HK-2 (cell line): ENCODE data around the gene EMP2.
"Not testable (repeated sequence)": the region's sequence is repeated elsewhere in the genome, so short reads cannot be mapped to it uniquely, and the experiment has no call there.

Experiments used
- DNase-seq: peaks from one replicate; pipeline ENCODE4 v3.0.0-alpha.2; 2018; ENCODE audit not compliant: unreplicated experiment

EMP2 gene, protein sequence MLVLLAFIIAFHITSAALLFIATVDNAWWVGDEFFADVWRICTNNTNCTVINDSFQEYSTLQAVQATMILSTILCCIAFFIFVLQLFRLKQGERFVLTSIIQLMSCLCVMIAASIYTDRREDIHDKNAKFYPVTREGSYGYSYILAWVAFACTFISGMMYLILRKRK

DNA sequence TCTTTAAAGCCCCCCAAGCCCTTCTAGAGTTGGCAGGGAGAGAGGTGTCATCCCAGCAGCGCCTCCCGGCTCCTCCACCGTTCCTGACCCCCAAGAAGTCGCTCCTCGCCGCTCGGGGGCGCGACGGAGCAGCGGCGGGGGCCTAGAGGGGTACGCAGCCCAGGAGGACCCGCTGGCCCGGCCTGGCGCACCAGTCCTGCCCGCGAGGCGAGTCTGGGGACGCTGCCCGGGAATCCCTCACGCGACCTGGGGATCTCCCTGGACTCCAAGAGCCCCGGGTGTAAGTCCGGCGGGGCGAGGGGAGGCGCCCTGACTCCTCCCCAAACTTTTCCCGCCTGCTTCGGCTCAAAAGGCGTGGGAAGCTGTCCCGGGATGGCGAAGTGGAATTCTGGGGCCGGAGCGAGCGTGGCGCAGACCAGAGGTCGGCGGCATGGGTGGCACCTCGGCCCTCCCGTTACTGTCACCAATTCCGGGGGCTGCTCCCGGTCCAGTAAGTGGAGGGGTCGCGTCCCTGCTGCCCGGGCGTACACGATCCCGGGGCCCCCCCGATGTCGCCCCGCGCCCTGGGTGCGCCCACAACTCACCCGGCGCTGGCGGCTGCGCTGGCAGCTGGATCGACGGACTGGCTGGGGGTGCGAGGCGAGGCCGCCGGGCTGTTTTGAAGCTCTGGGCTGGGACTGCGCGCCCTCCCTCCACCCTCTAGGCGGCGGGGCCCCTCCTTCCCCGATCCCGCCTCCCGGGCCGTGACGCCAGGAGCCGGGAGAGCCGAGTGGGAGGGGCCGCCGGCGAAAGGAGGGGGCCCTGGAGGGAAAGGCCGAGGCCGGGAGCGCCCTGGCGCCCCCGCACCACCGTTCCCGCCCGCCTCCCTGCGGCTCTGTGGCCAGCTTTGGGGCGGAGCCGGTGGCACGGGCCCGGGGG is at the start of gene EMP2:
EMP2 (minus strand) TSS at position 634 of the 918 bp plus-strand sequence. CDS start 32,981 bp downstream, outside the sequence.
- peak; percentile 59 for DNase-seq

DNA sequence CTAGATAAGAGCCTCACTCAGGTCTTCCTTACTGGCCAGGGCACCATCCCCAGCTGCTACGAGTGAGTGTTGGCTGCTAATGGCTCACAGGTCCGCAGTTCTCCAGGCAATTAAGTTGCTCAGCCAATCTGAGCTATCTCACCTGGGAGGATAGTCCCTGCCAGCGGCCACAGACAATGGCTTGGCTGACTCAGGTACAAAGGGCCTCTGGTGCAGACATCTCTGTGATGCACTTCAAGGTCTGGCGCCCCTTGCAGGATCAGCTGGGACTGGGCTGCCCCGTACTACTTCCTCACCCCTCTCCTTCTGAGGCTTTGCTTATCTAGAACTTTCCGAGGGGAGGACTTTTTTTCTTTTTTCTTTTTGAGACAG is 49.2 kb upstream of the EMP2 start:
- DNase-seq, result no peak

DNA sequence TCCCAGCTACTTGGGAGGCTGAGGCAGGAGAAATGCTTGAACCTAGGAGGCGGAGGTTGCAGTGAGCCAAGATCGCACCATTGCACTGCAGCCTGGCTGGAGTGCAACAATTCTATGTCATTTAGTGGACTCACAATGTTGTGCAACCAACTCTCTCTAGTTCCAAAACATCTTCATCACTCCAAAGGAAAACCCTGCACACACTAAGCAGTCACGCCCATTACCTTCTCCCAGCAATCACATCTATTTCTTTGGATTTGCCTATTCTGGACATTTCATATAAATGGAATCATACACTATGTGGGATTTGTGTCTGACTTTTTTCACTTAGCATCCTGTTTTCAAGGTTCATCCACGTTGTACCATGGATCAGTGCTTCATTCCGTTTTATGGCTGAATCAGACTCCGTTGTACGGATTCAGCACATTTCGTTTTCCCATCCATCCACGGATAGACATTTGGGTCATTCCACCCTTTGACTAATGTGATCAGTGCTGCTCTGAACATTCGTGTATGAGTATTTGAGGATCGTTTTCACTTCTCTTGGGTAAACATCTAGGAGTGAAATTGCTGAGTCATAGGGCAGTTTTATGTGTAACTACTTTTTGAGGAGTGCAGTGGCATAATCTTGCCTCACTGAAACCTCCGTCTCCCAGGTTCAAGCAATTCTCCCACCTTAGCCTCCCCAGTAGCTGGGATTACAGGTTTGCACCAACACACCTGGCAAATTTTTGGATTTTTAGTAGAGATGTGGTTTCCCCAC is 45.4 kb upstream of the EMP2 start:
- DNase-seq, result no peak

- no peak for DNase-seq
Observed at GRCh38 chr16:10624527-10624926, 44.1 kb upstream of the EMP2 start.

- DNase-seq, result no peak
Observed at GRCh38 chr16:10623059-10623458, 42.7 kb upstream of the EMP2 start.

DNA sequence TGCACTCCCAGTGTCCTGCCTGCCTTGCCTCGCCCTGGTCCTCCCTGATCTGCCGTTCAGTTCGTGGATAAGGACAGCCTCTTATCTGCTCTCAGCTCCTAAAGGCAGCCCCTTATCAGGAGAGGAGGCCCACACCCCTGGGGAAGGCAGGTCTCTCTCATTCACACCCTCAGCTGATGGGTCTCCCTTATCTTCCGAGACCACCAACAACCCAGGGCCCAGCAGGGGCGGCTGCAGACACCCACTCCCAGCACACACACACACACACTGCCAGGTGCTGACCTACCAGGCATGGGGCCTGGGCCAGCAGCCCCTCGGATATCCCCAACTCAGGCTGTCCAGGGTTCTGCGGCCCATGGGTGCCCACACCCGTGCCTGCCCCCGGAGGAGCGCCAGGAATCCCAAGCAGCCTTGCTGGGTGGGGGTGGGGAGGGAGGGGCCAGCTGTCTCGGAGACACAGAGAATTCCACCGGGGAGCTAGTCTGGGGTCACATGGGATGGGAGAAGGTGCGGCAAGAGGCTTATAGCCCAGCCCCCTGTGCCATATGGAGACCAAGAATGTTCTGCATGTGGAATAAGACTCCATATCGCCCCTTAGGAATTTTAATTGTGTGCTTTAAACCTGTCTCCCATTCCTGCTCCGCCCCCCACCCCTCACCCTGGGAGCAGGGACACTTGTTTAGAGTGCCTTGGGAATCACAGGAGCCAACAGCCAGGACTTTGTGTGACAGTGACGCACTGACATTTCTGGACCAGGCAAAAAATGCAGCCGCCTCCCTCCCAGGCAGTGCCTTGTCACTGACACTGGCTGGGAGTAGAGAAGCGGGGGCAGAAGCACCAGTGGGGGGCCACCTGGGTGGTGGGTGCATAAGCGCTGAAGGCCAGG is 41.9 kb upstream of the EMP2 start:
- no peak for DNase-seq

- not testable (repeated sequence) for DNase-seq
Observed at GRCh38 chr16:10621216-10621949, 41.0 kb upstream of the EMP2 start.

DNA sequence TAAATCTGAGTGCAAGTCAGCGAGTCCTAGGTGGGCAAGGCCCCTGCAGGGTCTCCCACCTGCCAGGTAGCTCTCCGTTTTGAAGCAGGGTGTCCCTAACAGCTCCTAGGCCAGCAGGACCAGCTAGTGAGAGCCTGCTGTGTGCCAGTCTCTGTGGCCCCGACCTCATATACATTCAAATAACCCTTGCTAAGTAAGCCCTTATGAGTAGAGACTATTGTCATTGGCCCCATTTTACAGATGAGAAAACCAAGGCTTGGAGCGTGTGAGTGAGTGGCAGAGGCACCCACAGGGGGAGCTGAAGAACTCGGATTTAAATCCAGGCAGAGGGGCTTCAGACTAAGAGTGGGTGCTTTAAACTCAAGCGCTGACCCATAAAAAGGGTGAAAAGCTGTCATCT is 39.7 kb upstream of the EMP2 start:
- DNase-seq, result no peak

DNA sequence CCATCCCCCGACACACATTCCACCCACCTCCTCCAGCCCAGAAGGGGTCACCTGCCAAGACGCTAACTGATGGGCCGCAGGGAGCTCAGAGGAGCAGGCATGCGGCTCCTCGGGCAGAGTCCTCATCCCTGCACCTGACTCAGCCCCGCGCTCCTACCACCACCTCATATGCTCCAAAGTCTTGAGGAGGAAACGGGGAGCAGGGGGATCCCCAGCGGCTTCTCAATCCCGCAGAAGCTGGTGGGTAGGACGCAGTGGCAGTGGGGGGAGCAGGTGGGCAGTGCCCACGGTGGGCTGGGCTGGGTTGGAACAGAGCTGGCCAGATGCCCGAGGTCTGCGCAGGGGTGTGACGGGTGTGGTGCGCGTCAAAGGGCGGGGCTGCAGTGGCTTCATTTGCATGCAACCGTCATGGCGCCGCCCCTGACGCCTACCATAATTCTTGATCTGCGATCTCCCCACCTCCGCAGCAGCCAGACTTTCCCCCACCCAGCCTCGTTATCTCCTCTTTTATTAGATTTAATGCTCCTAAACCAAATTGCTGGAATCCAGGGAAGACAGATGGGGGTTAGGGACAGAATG is 39.0 kb upstream of the EMP2 start:
- DNase-seq, result no peak

DNA sequence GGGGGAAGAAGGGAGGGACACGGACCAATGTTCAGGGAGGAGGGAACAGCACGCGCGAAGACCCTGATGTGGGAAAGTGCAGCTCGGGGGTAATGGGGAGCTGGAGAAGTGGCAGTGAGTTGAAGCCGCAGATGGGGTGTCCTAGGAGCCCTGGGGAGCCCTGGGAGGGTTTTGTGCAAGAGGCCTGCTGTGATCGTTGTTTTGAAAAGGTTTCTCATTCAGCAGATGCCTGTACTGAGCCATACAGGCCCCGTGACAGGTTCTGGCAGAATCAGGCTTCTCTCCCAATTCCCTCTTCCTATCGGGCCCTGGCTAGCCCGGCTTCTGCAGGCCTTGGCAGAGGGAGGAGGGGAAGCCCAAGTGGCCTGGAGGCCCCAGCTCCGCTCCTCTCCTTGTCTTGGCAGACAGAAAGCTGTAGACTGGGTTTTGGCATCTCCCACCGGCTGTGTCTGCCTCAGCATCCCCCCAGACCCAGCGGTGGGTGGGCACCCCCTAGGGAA is 38.4 kb upstream of the EMP2 start:
- DNase-seq, result no peak

DNA sequence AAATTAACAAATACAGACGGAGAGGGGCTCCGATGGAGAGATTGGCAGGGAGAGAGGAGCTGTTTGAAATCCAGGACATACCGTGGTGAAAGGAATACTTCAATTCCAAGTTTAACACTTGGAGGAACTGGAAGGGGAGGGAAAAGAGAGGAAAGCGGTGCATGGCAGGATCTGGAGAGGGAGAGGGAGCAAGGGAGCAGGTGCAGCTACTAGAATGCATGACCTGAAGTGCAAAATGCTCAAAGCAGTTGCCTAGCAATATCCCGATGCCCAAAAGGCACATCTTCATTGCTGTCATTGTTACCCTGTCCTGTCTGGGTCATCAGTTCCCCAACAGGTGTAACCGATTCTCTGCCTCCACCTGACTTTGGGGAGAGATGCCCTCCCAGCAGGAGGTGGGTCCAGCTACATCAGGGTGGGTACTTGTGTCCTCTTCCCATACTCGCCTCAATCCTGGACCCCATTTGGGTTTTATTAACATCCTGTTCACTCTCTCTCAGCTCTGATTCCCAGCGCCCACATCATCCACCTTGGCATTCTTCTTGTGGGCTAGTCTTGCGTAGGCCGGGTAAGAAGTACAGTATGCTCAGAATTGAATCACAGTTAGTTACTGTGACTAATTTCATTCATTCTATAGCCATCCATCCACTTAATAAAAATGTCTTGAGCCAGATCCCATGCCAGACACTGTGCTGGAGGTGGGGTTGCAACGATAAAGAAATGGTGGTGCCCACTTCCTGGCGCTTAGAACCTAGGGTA is 37.4 kb upstream of the EMP2 start:
- no peak for DNase-seq

DNA sequence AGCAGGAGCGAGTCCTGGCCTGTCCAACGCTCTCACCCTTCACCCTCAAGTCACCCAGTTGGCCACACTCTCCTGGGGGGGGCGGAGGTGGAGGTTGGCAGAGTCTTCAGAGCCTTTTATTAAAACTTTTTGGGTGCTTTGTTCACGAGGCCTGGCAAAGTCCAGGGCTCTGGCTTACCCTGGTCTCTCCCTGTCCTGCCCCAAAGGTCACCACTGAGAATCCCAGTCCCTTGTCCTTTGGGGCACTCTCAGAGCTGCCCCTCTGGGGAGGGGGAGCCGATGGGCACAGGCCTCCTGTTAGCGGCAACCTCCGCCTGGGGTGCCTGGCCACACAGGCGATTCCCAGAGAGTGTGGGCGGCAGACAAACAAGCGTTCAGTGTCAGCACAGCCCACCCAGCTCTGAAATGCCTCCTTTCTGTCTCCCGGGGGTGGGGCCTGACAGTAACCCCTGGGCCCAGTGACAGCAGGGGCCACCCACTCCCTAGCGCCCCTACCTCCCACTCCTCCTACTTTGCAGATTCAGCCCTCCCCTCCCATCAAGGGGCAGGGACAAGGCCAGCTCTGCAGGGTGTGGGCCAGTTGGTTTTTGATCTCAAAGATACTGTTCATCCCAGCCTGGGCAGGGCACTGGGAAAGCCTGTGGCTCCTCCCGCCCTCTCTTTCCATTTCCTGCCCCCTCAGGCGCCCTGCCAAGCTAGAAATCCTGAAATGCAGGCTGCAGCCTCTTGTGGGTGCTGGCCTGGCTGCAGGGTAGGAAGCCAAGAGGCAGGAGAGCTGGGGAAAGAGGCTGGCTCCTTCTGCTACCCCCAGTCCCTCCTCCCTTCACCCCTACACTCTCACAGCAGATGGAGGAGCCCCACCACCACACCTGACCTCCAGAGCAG is 36.6 kb upstream of the EMP2 start:
- peak; percentile 6 for DNase-seq

DNA sequence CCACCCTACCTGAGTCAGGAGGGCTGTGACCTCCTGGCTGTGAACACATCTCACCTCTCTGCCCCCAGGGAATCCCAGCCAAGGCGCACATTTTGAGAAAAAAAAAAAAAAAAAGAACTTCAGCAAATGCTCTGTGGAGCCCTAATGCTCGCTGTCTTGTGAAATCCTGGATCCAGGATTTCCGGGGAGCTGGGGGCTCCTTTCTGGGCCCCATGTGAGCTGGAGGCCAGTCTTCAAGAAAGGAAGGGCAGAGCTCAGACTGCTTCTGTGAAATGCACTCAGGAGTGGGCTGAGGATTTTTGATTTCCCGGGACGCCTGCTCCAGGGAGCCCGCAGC is 36.0 kb upstream of the EMP2 start:
- DNase-seq, result no peak

GRCh38 chr16:10614685-10615084 is 34.3 kb upstream of the EMP2 start:
- DNase-seq, result no peak

GRCh38 chr16:10613785-10614485 is 33.5 kb upstream of the EMP2 start:
- no peak for DNase-seq

- DNase-seq, result no peak
Observed at GRCh38 chr16:10612649-10613179, 32.3 kb upstream of the EMP2 start.

GRCh38 chr16:10611825-10612342 is 31.5 kb upstream of the EMP2 start:
- DNase-seq, result no peak
